GM18517 (cell line): ENCODE measurements around the gene RCSD1.
"Not testable (repeated sequence)": the region's sequence is repeated elsewhere in the genome, so short reads cannot be mapped to it uniquely, and the experiment has no call there.

Experiments used
- ATAC-seq: cut with Tn5 transposase; IDR thresholded peaks from one replicate; pipeline ENCODE4 v1.9.1; 2021; ENCODE audit warnings: mild to moderate bottlenecking, moderate library complexity; ENCODE audit not compliant: unreplicated experiment

RCSD1 gene

GRCh38 chr1:167734841-167735240, 104.8 kb downstream of the RCSD1 start:
- ATAC-seq = no peak

GRCh38 chr1:167737169-167737568, 107.1 kb downstream of the RCSD1 start:
- no peak for ATAC-seq

GRCh38 chr1:167738158-167738557, 108.1 kb downstream of the RCSD1 start:
- ATAC-seq = no peak

- no peak for ATAC-seq
Measured at GRCh38 chr1:167739752-167740151, 109.7 kb downstream of the RCSD1 start.

GRCh38 chr1:167741103-167741502, 111.1 kb downstream of the RCSD1 start:
- not testable (repeated sequence) for ATAC-seq

- ATAC-seq = not testable (repeated sequence)
Measured at GRCh38 chr1:167742392-167743057, 112.5 kb downstream of the RCSD1 start.

GRCh38 chr1:167744901-167745300, 114.9 kb downstream of the RCSD1 start:
- no peak for ATAC-seq

GRCh38 chr1:167746013-167746672, 116.1 kb downstream of the RCSD1 start:
- ATAC-seq = no peak

- no peak for ATAC-seq
Measured at GRCh38 chr1:167746988-167747655, 117.1 kb downstream of the RCSD1 start.

- ATAC-seq = no peak
Measured at GRCh38 chr1:167747988-167748387, 118.0 kb downstream of the RCSD1 start.

- ATAC-seq = no peak
Measured at GRCh38 chr1:167748906-167749305, 118.9 kb downstream of the RCSD1 start.

GRCh38 chr1:167749741-167750140, 119.7 kb downstream of the RCSD1 start:
- ATAC-seq = no peak

- no peak for ATAC-seq
Measured at GRCh38 chr1:167750641-167751040, 120.6 kb downstream of the RCSD1 start.

GRCh38 chr1:167751676-167752075, 121.6 kb downstream of the RCSD1 start:
- no peak for ATAC-seq

- ATAC-seq = no peak
Measured at GRCh38 chr1:167752219-167752985, 122.4 kb downstream of the RCSD1 start.

- no peak for ATAC-seq
Measured at GRCh38 chr1:167755654-167756053, 125.6 kb downstream of the RCSD1 start.
